ENCODE measurements around the gene LHX2. TPM values are rescaled to one million over a fixed set of nuclear protein-coding genes. Genes with fewer than 3 reads are reported as not detected.

The LHX2 gene
- total and polyA plus RNA-seq, 2 of the 4 experiments (the other 2 are of a cell fraction) = not detected

DNA sequence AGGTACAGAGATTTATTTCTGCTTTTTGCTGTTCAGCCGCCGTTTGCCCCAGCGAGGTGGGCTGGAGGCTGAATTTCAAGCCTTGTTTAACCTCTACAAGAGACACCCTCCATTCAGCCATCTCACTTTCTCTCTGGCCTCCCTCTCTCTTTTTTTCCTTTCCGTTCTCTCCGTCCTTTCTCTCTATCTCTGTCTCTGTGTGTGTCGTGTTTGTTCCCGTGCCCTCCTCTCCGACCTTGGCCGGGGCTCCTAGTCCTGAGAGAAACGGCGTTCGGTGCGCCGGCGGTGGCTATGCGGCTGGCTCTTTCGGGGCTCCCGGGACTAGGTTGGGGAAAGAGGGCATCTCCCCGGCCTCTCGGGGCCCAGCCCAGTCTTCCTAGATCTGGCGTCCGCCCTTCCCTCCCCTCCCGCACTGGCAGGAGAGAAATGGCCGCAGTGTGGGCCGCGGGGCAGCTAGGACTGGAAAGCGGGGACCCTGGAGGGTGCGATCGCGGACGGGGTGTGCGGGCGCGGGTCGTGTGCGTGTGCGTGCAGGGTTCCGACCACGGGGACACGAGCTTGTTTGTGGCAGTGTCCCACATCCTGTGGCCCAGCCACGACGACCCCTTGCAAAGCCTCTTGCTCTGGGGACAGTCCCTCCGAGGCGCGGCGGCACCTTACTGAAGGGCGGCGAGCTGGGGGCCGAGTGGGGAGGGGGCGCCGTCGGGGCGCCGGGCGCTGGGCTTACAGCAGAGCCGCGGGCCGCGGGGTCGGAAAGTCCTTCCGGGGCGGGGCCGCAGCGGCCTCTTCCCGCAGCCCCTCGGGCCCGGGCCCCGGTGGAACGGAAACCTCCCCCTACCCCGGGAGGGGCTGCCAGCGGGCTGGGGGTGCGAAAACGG lies 5.7 kb downstream of the LHX2 start:
- no peak overlapping the region for H3K9ac ChIP-seq (ENCODE audit: low read depth, low read length)
- no peak overlapping the region for H3K4me2 ChIP-seq (ENCODE audit: low read depth, low read length)
- no peak overlapping the region for H3K27ac ChIP-seq (ENCODE audit: insufficient read depth, low read length)
- H3K9me1 ChIP-seq (ENCODE audit: insufficient read depth, low read length) = 0 out of 2 replicates have a peak, but pooled peaks cover 2% of the 10 kb centered on the region
- H4K20me1 ChIP-seq (ENCODE audit: insufficient read depth, low read length) = peaks cover 13% of the 10 kb centered on the region; the same call in 1 of the 2 replicates
- no peaks in the 10 kb centered on the region for H3K36me3 ChIP-seq (ENCODE audit: control insufficient read depth, insufficient read depth, low read length)
- H3K27me3 ChIP-seq (ENCODE audit: control insufficient read depth, insufficient read depth, low read length) = peaks cover 98% of the 10 kb centered on the region
- no peak overlapping the region for H2BK5ac ChIP-seq (ENCODE audit: low read depth, low read length, poor library complexity, severe bottlenecking)
- peak overlapping the region; percentile 44 for H2AFZ ChIP-seq (replicated peaks; ENCODE audit: low read length, poor library complexity)
- H3K4ac ChIP-seq (ENCODE audit: low read depth, low read length) = no peak overlapping the region
- no peak overlapping the region for H3K18ac ChIP-seq (ENCODE audit: low read depth, low read length)
- in situ Hi-C loops (cut with MboI; ENCODE audit: low sequenced_read_pairs) (no loop called here), intact Hi-C loops (cut with micrococcal nuclease) (no loop called here), dilution Hi-C loops (cut with HindIII; ENCODE audit: low sequenced_read_pairs, unreplicated experiment) (no loop called here)
- no peak for DNase-seq
- peak overlapping the region; percentile 24; the same call in 1 of the 2 replicates for H3K23ac ChIP-seq (ENCODE audit: low read depth, low read length)
- no peak overlapping the region for H4K91ac ChIP-seq (ENCODE audit: insufficient read depth, low read depth, low read length)
- no peak overlapping the region for H2BK20ac ChIP-seq (ENCODE audit: low read depth, low read length)
- POLR2A ChIA-PET (ENCODE audit: unreplicated experiment) = no interaction called here
- no peak overlapping the region for H3K56ac ChIP-seq (ENCODE audit: extremely low read depth, insufficient read depth, low read length)
- ATAC-seq (ENCODE audit: low read depth) = no peak
- H2BK120ac ChIP-seq (ENCODE audit: low read depth, low read length) = no peak overlapping the region
- no peak overlapping the region for H4K8ac ChIP-seq (ENCODE audit: low read depth in 2 of 2, low read length in 2 of 2)
- H4K5ac ChIP-seq (ENCODE audit: low read depth, low read length) = no peak overlapping the region
- H2AK9ac ChIP-seq (replicated peaks; ENCODE audit: low read depth, low read length, poor library complexity) = no peak overlapping the region
- no peaks in the 10 kb centered on the region; the same call in 1 of the 2 replicates for H3K4me1 ChIP-seq (ENCODE audit: control insufficient read depth, insufficient read depth, low read length)
- no peak overlapping the region for H2AK5ac ChIP-seq (ENCODE audit: low read depth, low read length)
- H3K79me1 ChIP-seq (ENCODE audit: low read depth in 1 of 2, low read length in 2 of 2) = no peaks in the 10 kb centered on the region
- no peak overlapping the region for H2BK15ac ChIP-seq (ENCODE audit: low read depth, low read length)
- WGBS, 2 experiments (ENCODE audit: extremely low coverage in 2 of 2, insufficient read length in 1 of 2) = 0% methylated on average over 9 of the region's 73 CpGs; no CpG with 5 or more reads in 1 of the 2 experiments
- BruUV-seq (replicated peaks) = no TSS peak
- no peak for TF ChIP-seq CHD1 (IDR thresholded peaks at IDR 0.05; ENCODE audit: low read depth, low read length)
- no peak for TF ChIP-seq CEBPB (IDR thresholded peaks at IDR 0.05; ENCODE audit: low read depth, low read length)
- CTCF ChIA-PET = no interaction called here
- no peak overlapping the region for H3K4me3 ChIP-seq (ENCODE audit: insufficient read depth, low read depth, low read length)
- peaks cover 14% of the 10 kb centered on the region for H3K9me3 ChIP-seq (ENCODE audit: control insufficient read depth, insufficient read depth, low read length)
- no peak overlapping the region for H3K14ac ChIP-seq (replicated peaks; ENCODE audit: low read depth, low read length)
